NOMO-1 treated with dmso at 0.1 percent for 144 hours (cell line): Measurements from ENCODE around the gene SOAT2.
A peak's percentile ranks its signal among the peaks of the same experiment; 100 is the strongest.

ENCODE experiments used
- DNase-seq: peaks from one replicate; lab custom pipeline; 2025; ENCODE audit not compliant: unreplicated experiment; lab: John Stamatoyannopoulos, UW

Gene SOAT2

GRCh38 chr12:53102883-53103807 lies at the start of gene SOAT2:
Gene SOAT2 (plus strand): TSS chr12:53103486. CDS start chr12:53103578, 92 bp downstream.
- no peak for DNase-seq

- peak; percentile 88 for DNase-seq
Measured at GRCh38 chr12:53054112-53054878, 49.0 kb upstream of the SOAT2 start.

GRCh38 chr12:53055471-53056266 lies 47.6 kb upstream of the SOAT2 start:
- DNase-seq = no peak

- DNase-seq = no peak
Measured at GRCh38 chr12:53056296-53056695, 47.0 kb upstream of the SOAT2 start.

- no peak for DNase-seq
Measured at GRCh38 chr12:53056901-53057300, 46.4 kb upstream of the SOAT2 start.

GRCh38 chr12:53057816-53058500 lies 45.3 kb upstream of the SOAT2 start:
- DNase-seq = no peak

- no peak for DNase-seq
Measured at GRCh38 chr12:53058674-53059433, 44.4 kb upstream of the SOAT2 start.

- DNase-seq = no peak
Measured at GRCh38 chr12:53059434-53060063, 43.7 kb upstream of the SOAT2 start.

GRCh38 chr12:53060064-53060720 lies 43.1 kb upstream of the SOAT2 start:
- no peak for DNase-seq

GRCh38 chr12:53060721-53061276 lies 42.5 kb upstream of the SOAT2 start:
- no peak for DNase-seq

GRCh38 chr12:53061404-53062010 lies 41.8 kb upstream of the SOAT2 start:
- no peak for DNase-seq

GRCh38 chr12:53062011-53062961 lies 41.0 kb upstream of the SOAT2 start:
- DNase-seq = no peak

GRCh38 chr12:53062977-53063707 lies 40.1 kb upstream of the SOAT2 start:
- DNase-seq = no peak

GRCh38 chr12:53063708-53064612 lies 39.3 kb upstream of the SOAT2 start:
- DNase-seq = no peak
